HG03460 (cell line): ENCODE data around the gene VSTM2L.

Experiments used
- ATAC-seq: cut with Tn5 transposase; IDR thresholded peaks from one replicate; pipeline ENCODE4 v1.9.1; 2021; ENCODE audit not compliant: unreplicated experiment

The VSTM2L gene

GRCh38 chr20:37899105-37900045 is 3.6 kb upstream of the VSTM2L start:
- ATAC-seq = no peak

DNA sequence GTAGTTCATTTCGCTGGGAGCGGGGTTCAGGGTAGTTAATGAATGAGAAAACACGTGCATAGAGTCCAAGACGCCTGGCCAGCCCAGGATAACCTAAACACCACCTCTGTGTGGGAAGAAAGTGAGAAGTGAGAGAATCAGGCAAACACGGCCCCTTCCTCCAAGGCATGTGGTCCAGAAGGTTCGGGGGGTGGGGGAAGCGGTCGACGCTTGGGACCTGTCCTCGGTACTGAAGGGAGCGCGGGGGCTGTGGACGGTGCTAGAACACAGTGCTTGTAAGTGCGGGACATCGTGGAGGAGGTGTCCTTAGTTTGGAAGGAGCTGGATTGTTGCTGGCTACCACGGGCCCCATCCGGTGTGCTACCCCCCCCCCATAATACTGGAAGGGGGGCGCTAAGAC is 1.7 kb upstream of the VSTM2L start:
- ATAC-seq = no peak

- no peak for ATAC-seq
These were observed 1.0 kb upstream of the VSTM2L start for GRCh38 chr20:37901654-37902503.

DNA sequence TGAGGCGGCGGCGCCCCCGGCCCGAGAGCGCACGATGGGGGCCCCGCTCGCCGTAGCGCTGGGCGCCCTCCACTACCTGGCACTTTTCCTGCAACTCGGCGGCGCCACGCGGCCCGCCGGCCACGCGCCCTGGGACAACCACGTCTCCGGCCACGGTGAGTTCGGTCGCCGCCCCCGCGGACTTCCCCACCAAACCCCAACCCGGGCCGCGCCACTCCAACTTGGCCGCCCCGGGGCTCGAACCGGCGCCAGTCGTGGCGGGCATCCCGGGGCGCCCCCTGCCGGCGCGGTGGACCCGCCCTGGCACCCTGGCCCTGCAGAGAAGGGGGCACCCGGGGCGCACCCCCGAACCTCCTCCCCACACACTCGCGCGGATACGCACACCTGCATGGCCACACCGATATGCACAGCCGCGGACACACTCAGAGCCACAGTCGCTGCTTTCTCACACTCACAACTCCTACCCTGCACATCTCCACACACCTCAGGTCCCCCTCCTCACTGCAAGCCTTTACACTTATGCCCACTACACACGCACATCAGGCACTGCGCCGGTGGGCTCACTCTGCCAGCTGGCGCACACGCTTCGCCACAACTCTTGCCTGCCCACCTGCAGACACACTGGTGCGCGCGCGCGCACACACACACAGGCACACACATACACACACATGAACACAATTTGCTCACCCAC is 535 bp downstream of the VSTM2L start:
- no peak for ATAC-seq

DNA sequence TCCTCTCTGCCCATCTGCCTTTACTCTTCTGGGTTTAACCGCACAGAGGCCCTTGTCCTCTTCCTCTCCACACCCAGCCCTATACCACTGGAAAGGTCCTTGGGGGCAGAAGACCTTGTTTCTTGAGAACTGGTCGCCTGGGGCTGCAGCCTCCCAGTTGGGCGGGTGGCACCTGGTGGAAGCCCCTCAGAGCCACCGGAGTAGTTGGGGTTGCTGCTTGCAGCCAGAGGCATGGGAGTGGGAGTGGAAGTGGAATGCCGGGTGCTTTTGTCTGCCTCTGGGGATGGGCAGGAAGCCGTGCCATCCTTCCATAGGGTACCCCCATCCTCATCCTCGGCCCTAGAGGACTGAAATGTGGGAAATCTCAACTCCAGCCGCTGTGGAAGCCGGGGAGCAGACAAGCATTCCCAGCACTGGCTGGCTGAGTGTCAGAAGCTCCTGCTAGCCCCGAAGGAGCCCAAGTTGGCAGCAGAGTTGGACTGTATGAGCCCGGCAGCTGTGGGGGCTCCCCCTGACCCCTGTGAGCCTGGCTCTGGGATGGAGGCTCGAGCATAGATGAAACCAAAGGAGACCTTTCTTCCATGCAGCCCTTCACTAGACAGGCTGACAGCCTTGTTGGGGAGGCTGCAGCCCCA is 1.2 kb downstream of the VSTM2L start:
- ATAC-seq = no peak

- no peak for ATAC-seq
These were observed 2.0 kb downstream of the VSTM2L start for GRCh38 chr20:37904845-37905373.

DNA sequence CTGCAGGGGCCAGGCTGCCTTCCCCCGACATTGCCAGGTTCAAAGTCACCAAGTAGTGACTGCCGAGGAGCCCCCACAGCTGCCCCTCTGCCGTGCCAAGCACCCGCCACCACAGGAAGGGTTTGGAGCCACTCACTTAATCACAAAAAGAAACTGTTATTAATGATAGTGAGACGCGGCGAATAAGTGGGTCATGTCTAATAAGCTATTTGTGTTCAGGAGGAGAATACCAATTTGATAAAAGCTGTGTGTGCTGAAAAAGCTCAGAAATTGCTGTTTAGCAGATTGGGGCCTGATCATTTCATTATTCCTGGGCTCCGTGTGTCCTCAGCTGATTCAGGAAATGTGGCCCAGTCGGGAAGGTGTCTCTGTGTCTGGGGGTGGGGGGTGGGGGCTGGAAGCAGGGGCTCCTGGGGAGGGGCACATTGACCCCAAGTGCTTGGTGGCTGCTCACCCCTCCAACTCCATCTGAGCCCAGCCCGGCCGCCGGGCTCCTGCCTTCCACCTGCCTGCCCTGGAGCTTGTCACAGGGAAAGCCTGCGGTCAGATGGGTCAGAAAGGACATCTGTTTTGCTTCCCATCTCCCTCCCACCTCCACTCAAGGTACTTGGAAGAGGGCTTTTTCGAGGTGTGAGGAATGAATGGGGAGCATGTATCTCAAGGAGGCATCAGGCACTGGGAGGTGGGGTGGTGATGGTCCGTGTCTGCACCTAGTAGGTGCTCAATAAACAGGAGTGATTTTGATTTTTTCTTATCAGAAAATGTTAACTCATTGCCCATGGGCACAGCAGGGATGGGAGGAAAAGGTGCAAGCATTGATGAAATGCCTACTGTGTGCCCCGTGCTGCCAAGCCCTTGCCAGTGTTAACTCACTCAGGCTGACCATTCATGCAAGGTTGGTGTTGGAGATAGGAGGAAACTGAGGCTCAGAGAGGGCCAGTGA is 3.0 kb downstream of the VSTM2L start:
- ATAC-seq = no peak

- no peak for ATAC-seq
These were observed 4.4 kb downstream of the VSTM2L start for GRCh38 chr20:37907330-37907676.

- no peak for ATAC-seq
These were observed 4.9 kb downstream of the VSTM2L start for GRCh38 chr20:37907677-37908401.

- ATAC-seq = no peak
These were observed 8.3 kb downstream of the VSTM2L start for GRCh38 chr20:37911261-37911660.

DNA sequence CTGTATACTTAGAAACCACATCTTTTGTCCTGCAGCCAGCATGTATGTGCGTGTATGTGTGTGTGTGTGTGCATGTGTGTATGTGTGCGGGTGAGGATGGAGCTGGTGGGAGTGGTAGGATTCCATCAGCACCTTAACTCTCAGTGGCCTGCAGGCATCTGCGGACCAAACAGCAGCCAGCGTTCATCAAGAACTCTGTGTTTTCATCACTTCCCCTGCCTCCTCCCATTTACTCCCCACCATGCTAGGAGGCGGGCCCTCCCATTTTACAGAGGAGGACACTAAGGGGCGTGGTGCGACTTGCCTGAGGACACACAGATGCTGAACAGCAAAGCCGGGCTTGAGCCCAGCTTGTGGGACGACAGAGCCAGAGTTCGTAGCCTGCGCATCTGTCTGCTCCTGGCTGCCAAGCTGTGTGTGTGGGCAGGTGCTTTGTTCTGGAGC is 8.9 kb downstream of the VSTM2L start:
- no peak for ATAC-seq

- no peak for ATAC-seq
These were observed 9.9 kb downstream of the VSTM2L start for GRCh38 chr20:37912874-37913273.

DNA sequence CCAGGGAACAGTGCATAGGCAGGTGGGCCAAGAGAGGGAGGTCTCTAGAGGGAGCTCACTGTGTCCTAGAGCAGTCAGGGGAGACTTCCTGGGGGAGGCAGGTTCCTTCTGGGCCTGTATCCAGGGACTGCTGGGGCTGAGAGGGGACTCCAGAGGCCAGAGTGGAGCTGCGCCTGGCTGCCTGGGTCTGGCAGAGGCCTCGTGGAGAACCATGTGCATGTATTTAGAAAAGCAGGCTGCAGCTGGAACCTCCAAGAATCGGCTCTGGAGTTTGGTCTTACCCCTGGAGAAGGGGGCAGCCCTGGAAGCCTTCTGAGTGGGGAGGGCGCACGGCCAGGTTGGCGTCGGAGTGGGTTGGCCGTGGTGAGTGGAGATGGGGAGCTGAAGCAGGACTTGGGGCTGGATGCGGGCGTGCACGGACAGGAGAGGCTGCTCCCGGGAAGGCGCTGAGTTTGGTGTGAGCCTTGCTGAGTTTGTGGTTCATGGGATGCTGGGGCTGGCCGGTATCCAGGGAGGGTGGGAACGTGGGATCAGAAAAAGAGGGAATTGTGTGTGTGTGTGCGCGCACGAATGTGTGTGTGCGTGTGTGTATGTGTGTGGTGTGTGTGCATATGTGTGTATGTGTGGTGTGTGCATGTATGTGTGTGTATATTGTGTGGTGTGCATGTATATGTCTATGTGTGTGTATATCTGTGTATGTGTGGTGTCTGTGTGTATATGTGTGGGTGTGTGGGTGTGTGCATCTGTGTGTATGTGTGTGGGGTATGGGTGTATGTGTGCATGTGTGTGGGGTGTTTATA is 10.8 kb downstream of the VSTM2L start:
- ATAC-seq = no peak

GRCh38 chr20:37914367-37914671 is 11.4 kb downstream of the VSTM2L start:
- no peak for ATAC-seq

GRCh38 chr20:37914672-37915433 is 11.9 kb downstream of the VSTM2L start:
- ATAC-seq = no peak

- no peak for ATAC-seq
These were observed 12.5 kb downstream of the VSTM2L start for GRCh38 chr20:37915434-37915787.

DNA sequence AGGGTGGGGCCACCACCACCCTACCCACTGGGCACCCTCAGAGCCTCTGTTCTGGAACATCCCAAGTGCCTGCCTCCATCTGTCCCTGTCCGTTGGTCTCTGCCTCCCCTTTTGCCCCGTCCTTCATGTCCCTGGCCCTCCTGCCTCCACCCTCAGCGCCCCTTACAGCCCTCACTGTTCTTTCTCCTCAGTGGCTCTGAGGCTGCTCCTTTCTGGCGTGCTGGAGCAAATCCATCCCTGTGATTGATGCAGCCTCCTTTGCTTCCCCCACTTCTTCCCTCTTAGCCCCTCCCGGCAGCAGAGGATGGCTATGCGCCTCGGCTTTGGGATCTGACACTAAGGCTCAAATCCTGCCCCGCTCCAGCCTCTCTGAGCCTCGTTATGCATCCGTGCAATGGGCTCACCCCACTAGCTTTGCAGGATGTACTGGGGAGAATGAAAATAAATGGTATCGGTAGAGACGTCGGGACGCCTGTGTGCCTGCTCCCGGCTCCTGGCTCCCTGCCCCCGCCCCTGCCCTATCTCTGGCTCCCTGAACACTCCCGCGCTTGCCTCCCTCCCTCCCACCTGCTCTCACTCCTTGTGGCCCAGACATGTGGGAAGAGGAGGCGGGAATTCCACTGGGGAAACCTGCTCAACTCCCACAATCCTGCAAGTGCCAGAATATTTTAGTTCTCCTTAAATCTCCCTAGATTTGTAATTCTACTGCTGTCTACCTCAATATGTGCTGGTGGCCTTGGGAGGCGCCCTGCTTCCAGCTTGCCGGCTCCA is 13.1 kb downstream of the VSTM2L start:
- ATAC-seq = no peak
